Activated T-helper 1 cell treated with anti-CD3 and anti-CD28 coated beads, Interleukin-12 subunit alpha, Interleukin-12 subunit beta, Interleukin-2, Interleukin-4 antibody, amounts not matched to agents 30 ng/mL and 10 ng/mL and 1 ng/mL, durations not matched to agents 14 hours and 24 hours and 36 hours (primary cell): ENCODE measurements around the gene PRDM1. TPM values are rescaled to one million over a fixed set of nuclear protein-coding genes. Genes with fewer than 3 reads are reported as not detected.
"Not testable (repeated sequence)": the region's sequence is repeated elsewhere in the genome, so short reads cannot be mapped to it uniquely, and the experiment has no call there.

Source experiments
- DNase-seq: peaks from one replicate; pipeline ENCODE4 v3.0.0; 2021; ENCODE audit warnings: low spot score
- H3K27ac Mint-ChIP-seq: one replicate; pipeline ENCODE4 v1.8.0; 2021; ENCODE audit warnings: mild to moderate bottlenecking, mixed read lengths
- H3K27me3 Mint-ChIP-seq: one replicate; pipeline ENCODE4 v1.8.0; 2022; ENCODE audit warnings: mild to moderate bottlenecking, moderate library complexity, mixed read lengths; ENCODE audit not compliant: insufficient read depth
- H3K36me3 Mint-ChIP-seq: one replicate; pipeline ENCODE4 v1.8.0; 2021; ENCODE audit warnings: low read depth, mixed read lengths
- H3K4me1 Mint-ChIP-seq: one replicate; pipeline ENCODE4 v1.8.0; 2021; ENCODE audit warnings: low read depth, mixed read lengths
- H3K4me3 Mint-ChIP-seq: one replicate; pipeline ENCODE4 v1.8.0; 2021; ENCODE audit warnings: mild to moderate bottlenecking, moderate library complexity, mixed read lengths
- H3K9me3 Mint-ChIP-seq: one replicate; pipeline ENCODE4 v1.8.0; 2021; ENCODE audit warnings: mixed read lengths
- intact Hi-C: fragments of 100-400 bp; cut with micrococcal nuclease; formaldehyde crosslinking; loops from one replicate; pipeline ENCODE4 v1.15.1; 2024
- total RNA-seq: library from RNA; stranded (reverse); gene quantifications from 2 replicates; pipeline ENCODE4 v1.2.3, GENCODE V29; 2022

The PRDM1 gene
- total RNA-seq, 1 donor from 2014 or later = 78.8 TPM

- peak overlapping the region; percentile 13 for H3K27ac Mint-ChIP-seq
- H3K9me3 Mint-ChIP-seq = no peaks in the 10 kb centered on the region
- peaks cover 96% of the 10 kb centered on the region for H3K4me1 Mint-ChIP-seq
- peaks cover 1% of the 10 kb centered on the region for H3K36me3 Mint-ChIP-seq
- intact Hi-C loops = loop anchor here (1.0 kb wide), 1 partner anchor 42 kb away; no protein-coding TSS in a partner anchor
- H3K4me3 Mint-ChIP-seq = no peak overlapping the region
- no peak for DNase-seq
- no peaks in the 10 kb centered on the region for H3K27me3 Mint-ChIP-seq
Observed at GRCh38 chr6:106145144-106145543, 59.0 kb downstream of the PRDM1 start.

GRCh38 chr6:106145741-106146227 lies 59.6 kb downstream of the PRDM1 start:
- peaks cover 1% of the 10 kb centered on the region for H3K36me3 Mint-ChIP-seq
- peaks cover 89% of the 10 kb centered on the region for H3K4me1 Mint-ChIP-seq
- intact Hi-C loops = loop anchor here (1.0 kb wide), 1 partner anchor 42 kb away; no protein-coding TSS in a partner anchor
- no peak for DNase-seq
- H3K27ac Mint-ChIP-seq = no peak overlapping the region
- no peaks in the 10 kb centered on the region for H3K27me3 Mint-ChIP-seq
- no peak overlapping the region for H3K4me3 Mint-ChIP-seq
- no peaks in the 10 kb centered on the region for H3K9me3 Mint-ChIP-seq

- intact Hi-C loops = no loop called here
- Mint-ChIP-seq H3K36me3 (peaks cover 3% of the 10 kb centered on the region), H3K4me3 (no peak overlapping the region), H3K27me3 (no peaks in the 10 kb centered on the region), H3K27ac (no peak overlapping the region), H3K9me3 (no peaks in the 10 kb centered on the region), H3K4me1 (peaks cover 80% of the 10 kb centered on the region)
- no peak for DNase-seq
Observed at GRCh38 chr6:106146852-106147351, 60.8 kb downstream of the PRDM1 start.

- no peak for DNase-seq
- intact Hi-C loops = no loop called here
- no peaks in the 10 kb centered on the region for H3K27me3 Mint-ChIP-seq
- H3K4me3 Mint-ChIP-seq = no peak overlapping the region
- H3K36me3 Mint-ChIP-seq = peaks cover 3% of the 10 kb centered on the region
- H3K27ac Mint-ChIP-seq = no peak overlapping the region
- H3K9me3 Mint-ChIP-seq = peaks cover 5% of the 10 kb centered on the region
- peaks cover 74% of the 10 kb centered on the region for H3K4me1 Mint-ChIP-seq
Observed at GRCh38 chr6:106147476-106147875, 61.3 kb downstream of the PRDM1 start.

GRCh38 chr6:106149472-106150069 lies 63.4 kb downstream of the PRDM1 start:
- peak overlapping the region; percentile 45 for H3K27ac Mint-ChIP-seq

GRCh38 chr6:106152476-106152875 lies 66.3 kb downstream of the PRDM1 start:
- H3K4me3 Mint-ChIP-seq, H3K27ac Mint-ChIP-seq, H3K36me3 Mint-ChIP-seq, H3K27me3 Mint-ChIP-seq, H3K9me3 Mint-ChIP-seq, intact Hi-C loops, DNase-seq: not testable (repeated sequence)
- H3K4me1 Mint-ChIP-seq = peaks cover 33% of the 10 kb centered on the region

More at GRCh38 chr6:106149472-106150069, 63.4 kb downstream of the PRDM1 start:
- H3K27me3 Mint-ChIP-seq = no peaks in the 10 kb centered on the region
- H3K9me3 Mint-ChIP-seq = peaks cover 8% of the 10 kb centered on the region
- H3K4me3 Mint-ChIP-seq = no peak overlapping the region
- intact Hi-C loops = loop anchor here (1.0 kb wide), 1 partner anchor 15 kb away; no protein-coding TSS in a partner anchor
- H3K4me1 Mint-ChIP-seq = peaks cover 55% of the 10 kb centered on the region
- H3K36me3 Mint-ChIP-seq = peaks cover 3% of the 10 kb centered on the region
- peak; percentile 19 for DNase-seq

- no peak for DNase-seq
- peaks cover 33% of the 10 kb centered on the region for H3K4me1 Mint-ChIP-seq
- H3K36me3 Mint-ChIP-seq = peaks cover 3% of the 10 kb centered on the region
- H3K4me3 Mint-ChIP-seq = no peak overlapping the region
- no peaks in the 10 kb centered on the region for H3K27me3 Mint-ChIP-seq
- intact Hi-C loops = no loop called here
- peaks cover 8% of the 10 kb centered on the region for H3K9me3 Mint-ChIP-seq
- no peak overlapping the region for H3K27ac Mint-ChIP-seq
Observed at GRCh38 chr6:106152952-106153351, 66.8 kb downstream of the PRDM1 start.

GRCh38 chr6:106154326-106154725 lies 68.2 kb downstream of the PRDM1 start:
- Mint-ChIP-seq H3K36me3 (peaks cover 2% of the 10 kb centered on the region), H3K27me3 (no peaks in the 10 kb centered on the region), H3K4me1 (peaks cover 24% of the 10 kb centered on the region), H3K4me3 (no peak overlapping the region), H3K27ac (no peak overlapping the region), H3K9me3 (peaks cover 8% of the 10 kb centered on the region)
- intact Hi-C loops = no loop called here
- DNase-seq = no peak

- Mint-ChIP-seq H3K27ac (no peak overlapping the region), H3K9me3 (peaks cover 8% of the 10 kb centered on the region), H3K4me1 (peaks cover 27% of the 10 kb centered on the region), H3K4me3 (no peak overlapping the region), H3K27me3 (no peaks in the 10 kb centered on the region), H3K36me3 (peaks cover 4% of the 10 kb centered on the region)
- intact Hi-C loops = no loop called here
- DNase-seq = no peak
Observed at GRCh38 chr6:106155219-106155830, 69.2 kb downstream of the PRDM1 start.

- DNase-seq = no peak
- intact Hi-C loops = no loop called here
- H3K4me1 Mint-ChIP-seq = peaks cover 30% of the 10 kb centered on the region
- H3K27ac Mint-ChIP-seq = no peak overlapping the region
- peaks cover 8% of the 10 kb centered on the region for H3K9me3 Mint-ChIP-seq
- no peaks in the 10 kb centered on the region for H3K27me3 Mint-ChIP-seq
- H3K4me3 Mint-ChIP-seq = no peak overlapping the region
- H3K36me3 Mint-ChIP-seq = peaks cover 2% of the 10 kb centered on the region
Observed at GRCh38 chr6:106156413-106156812, 70.3 kb downstream of the PRDM1 start.

- intact Hi-C loops = no loop called here
- no peaks in the 10 kb centered on the region for H3K27me3 Mint-ChIP-seq
Observed at GRCh38 chr6:106156863-106157262, 70.7 kb downstream of the PRDM1 start.

GRCh38 chr6:106158816-106159215 lies 72.7 kb downstream of the PRDM1 start:
- Mint-ChIP-seq H3K27ac (no peak overlapping the region), H3K27me3 (no peaks in the 10 kb centered on the region), H3K4me1 (peaks cover 49% of the 10 kb centered on the region), H3K36me3 (peaks cover 2% of the 10 kb centered on the region), H3K4me3 (no peak overlapping the region), H3K9me3 (no peaks in the 10 kb centered on the region)
- intact Hi-C loops = no loop called here
- no peak for DNase-seq

More at GRCh38 chr6:106156863-106157262, 70.7 kb downstream of the PRDM1 start:
- H3K9me3 Mint-ChIP-seq = peaks cover 8% of the 10 kb centered on the region
- peaks cover 34% of the 10 kb centered on the region for H3K4me1 Mint-ChIP-seq
- no peak overlapping the region for H3K27ac Mint-ChIP-seq
- H3K4me3 Mint-ChIP-seq = no peak overlapping the region
- DNase-seq = no peak
- H3K36me3 Mint-ChIP-seq = peaks cover 2% of the 10 kb centered on the region
